Neural progenitor cell (in vitro differentiated cells): ENCODE results near the gene VWA8. TPM values are rescaled to one million over a fixed set of nuclear protein-coding genes. Genes with fewer than 3 reads are reported as not detected.

Experiments used
- DNase-seq: peaks from one replicate; pipeline ENCODE4 v3.0.0-alpha.2; 2016; ENCODE audit warnings: low spot score
- H2AFZ ChIP-seq: fragments of 200-600 bp; sonication (generic); replicated peaks from 2 replicates; pipeline ENCODE4 v1.6.1; 2016; ENCODE audit warnings: antibody characterized with exemption
- H3F3A ChIP-seq: fragments of 200-600 bp; sonication (generic); 2 replicates; pipeline ENCODE4 v1.6.1; 2016; ENCODE audit warnings: antibody characterized with exemption, low read depth
- H3K27ac ChIP-seq: fragments of 200-600 bp; sonication (generic); 2 replicates; pipeline ENCODE4 v1.5.1; 2016; ENCODE audit warnings: mild to moderate bottlenecking
- H3K27me3 ChIP-seq: fragments of 200-600 bp; sonication (generic); 2 replicates; pipeline ENCODE4 v1.6.1; 2016; ENCODE audit warnings: mild to moderate bottlenecking, moderate library complexity
- H3K36me3 ChIP-seq: fragments of 200-600 bp; sonication (generic); 2 replicates; pipeline ENCODE4 v1.5.1; 2016
- H3K4me1 ChIP-seq: fragments of 200-600 bp; sonication (generic); 2 replicates; pipeline ENCODE4 v1.6.1; 2016; ENCODE audit warnings: mixed run types
- H3K4me2 ChIP-seq: fragments of 200-600 bp; sonication (generic); 2 replicates; pipeline ENCODE4 v1.6.1; 2016
- H3K4me3 ChIP-seq: fragments of 200-600 bp; sonication (generic); 2 replicates; pipeline ENCODE4 v1.5.1; 2016
- H3K79me2 ChIP-seq: fragments of 200-600 bp; sonication (generic); 2 replicates; pipeline ENCODE4 v1.6.1; 2016; ENCODE audit warnings: low read depth
- H3K9ac ChIP-seq: fragments of 200-600 bp; sonication (generic); 2 replicates; pipeline ENCODE4 v1.6.1; 2016
- H3K9me3 ChIP-seq: fragments of 200-600 bp; sonication (generic); 2 replicates; pipeline ENCODE4 v1.5.1; 2016; ENCODE audit warnings: low read depth
- H4K20me1 ChIP-seq: fragments of 200-600 bp; sonication (generic); 2 replicates; pipeline ENCODE4 v1.6.1; 2016; ENCODE audit warnings: low read depth
- H3K27ac Mint-ChIP-seq: 3 replicates; pipeline ENCODE4 v1.8.0; 2021; ENCODE audit warnings: mixed read lengths
- H3K27me3 Mint-ChIP-seq: 2 replicates; pipeline ENCODE4 v1.8.0; 2022; ENCODE audit warnings: low read depth, mild to moderate bottlenecking, inconsistent platforms, moderate library complexity, mixed read lengths; ENCODE audit not compliant: insufficient read depth
- H3K36me3 Mint-ChIP-seq: 3 replicates; pipeline ENCODE4 v1.8.0; 2021; ENCODE audit warnings: mixed read lengths
- H3K4me1 Mint-ChIP-seq: 3 replicates; pipeline ENCODE4 v1.8.0; 2021; ENCODE audit warnings: mixed read lengths
- H3K4me3 Mint-ChIP-seq: 3 replicates; pipeline ENCODE4 v1.8.0; 2021; ENCODE audit warnings: mild to moderate bottlenecking, moderate library complexity, mixed read lengths
- H3K9me3 Mint-ChIP-seq: 3 replicates; pipeline ENCODE4 v1.8.0; 2020; ENCODE audit warnings: mixed read lengths
- CTCF ChIP-seq: fragments of 200-600 bp; sonication (generic); IDR thresholded peaks from 2 replicates; pipeline ENCODE4 v1.5.1; 2017; ENCODE audit warnings: antibody characterized with exemption, mild to moderate bottlenecking
- EZH2 ChIP-seq: fragments of 200-600 bp; sonication (generic); IDR thresholded peaks from 2 replicates; pipeline ENCODE4 v1.6.1; 2017; ENCODE audit warnings: antibody characterized with exemption, mild to moderate bottlenecking, moderate library complexity
- EZH2phosphoT487 ChIP-seq: fragments of 200-600 bp; sonication (generic); IDR thresholded peaks from 2 replicates; pipeline ENCODE4 v1.6.1; 2017; ENCODE audit warnings: antibody characterized with exemption
- total RNA-seq: library from RNA; depleted of rRNA; stranded (reverse); fragments of >200 nt; gene quantifications from 2 replicates; pipeline ENCODE4 v1.2.3, GENCODE V29; 2015; ENCODE audit warnings: low replicate concordance

The VWA8 gene
- total RNA-seq, 1 donor from 2014 or later = 12.6 TPM

GRCh38 chr13:41945926-41946325 lies 15.0 kb downstream of the VWA8 start:
- Histone ChIP-seq H3K27me3 (no peaks in the 10 kb centered on the region), H4K20me1 (no peaks in the 10 kb centered on the region), H3K79me2 (peaks cover 9% of the 10 kb centered on the region), H3K4me3 (no peak overlapping the region), H3K36me3 (no peaks in the 10 kb centered on the region), H3K4me1 (no peaks in the 10 kb centered on the region), H3K9me3 (no peaks in the 10 kb centered on the region), H3F3A (peaks cover 8% of the 10 kb centered on the region), H3K27ac (no peak overlapping the region), H3K4me2 (no peak overlapping the region), H2AFZ (no peak overlapping the region), H3K9ac (no peak overlapping the region)
- Mint-ChIP-seq H3K36me3 (peaks cover 23% of the 10 kb centered on the region), H3K9me3 (peaks cover 6% of the 10 kb centered on the region), H3K27me3 (no peaks in the 10 kb centered on the region), H3K4me1 (peaks cover 4% of the 10 kb centered on the region), H3K27ac (no peak overlapping the region), H3K4me3 (no peak overlapping the region)
- TF ChIP-seq EZH2 = no peak
- TF ChIP-seq EZH2phosphoT487 = no peak
- no peak for TF ChIP-seq CTCF
- no peak for DNase-seq

- H2AFZ ChIP-seq = no peak overlapping the region
- peaks cover 8% of the 10 kb centered on the region for H3F3A ChIP-seq
- Mint-ChIP-seq H3K36me3 (peaks cover 22% of the 10 kb centered on the region), H3K9me3 (peaks cover 6% of the 10 kb centered on the region), H3K4me1 (peaks cover 6% of the 10 kb centered on the region), H3K27me3 (no peaks in the 10 kb centered on the region), H3K27ac (no peak overlapping the region), H3K4me3 (no peak overlapping the region)
- no peak for TF ChIP-seq EZH2
- no peak for TF ChIP-seq CTCF
- no peak for TF ChIP-seq EZH2phosphoT487
- no peak for DNase-seq
- no peak overlapping the region for H3K4me3 ChIP-seq
- no peak overlapping the region for H3K9ac ChIP-seq
- H4K20me1 ChIP-seq = no peaks in the 10 kb centered on the region
- no peaks in the 10 kb centered on the region for H3K27me3 ChIP-seq
- H3K27ac ChIP-seq = no peak overlapping the region
- H3K4me1 ChIP-seq = no peaks in the 10 kb centered on the region
- H3K79me2 ChIP-seq = peaks cover 11% of the 10 kb centered on the region
- H3K4me2 ChIP-seq = no peak overlapping the region
- H3K9me3 ChIP-seq = no peaks in the 10 kb centered on the region
- H3K36me3 ChIP-seq = no peaks in the 10 kb centered on the region
These were observed 16.1 kb downstream of the VWA8 start for GRCh38 chr13:41944635-41945397.

- Histone ChIP-seq H3K79me2 (peaks cover 11% of the 10 kb centered on the region), H3K4me1 (no peaks in the 10 kb centered on the region), H3K4me2 (no peak overlapping the region), H3K36me3 (no peaks in the 10 kb centered on the region), H3K9me3 (no peaks in the 10 kb centered on the region), H2AFZ (no peak overlapping the region), H3K4me3 (no peak overlapping the region), H3K27me3 (no peaks in the 10 kb centered on the region), H3K9ac (no peak overlapping the region), H4K20me1 (no peaks in the 10 kb centered on the region), H3K27ac (no peak overlapping the region), H3F3A (peaks cover 8% of the 10 kb centered on the region)
- TF ChIP-seq EZH2 (no peak), CTCF (no peak), EZH2phosphoT487 (no peak)
- no peak overlapping the region for H3K27ac Mint-ChIP-seq
- H3K36me3 Mint-ChIP-seq = peaks cover 20% of the 10 kb centered on the region
- H3K4me1 Mint-ChIP-seq = peaks cover 10% of the 10 kb centered on the region
- H3K4me3 Mint-ChIP-seq = no peak overlapping the region
- H3K9me3 Mint-ChIP-seq = peaks cover 6% of the 10 kb centered on the region
- no peak for DNase-seq
- H3K27me3 Mint-ChIP-seq = no peaks in the 10 kb centered on the region
These were observed 16.7 kb downstream of the VWA8 start for GRCh38 chr13:41944229-41944628.
